Neuronal stem cell (in vitro differentiated cells): ENCODE data around the gene MYPN.

Source experiments
- DNase-seq: peaks from one replicate; pipeline ENCODE4 v3.0.0-alpha.2; 2013; ENCODE audit warnings: low spot score
- H2AFZ ChIP-seq: one replicate; pipeline ENCODE4 v1.6.1; 2013; ENCODE audit warnings: mild to moderate bottlenecking, low read length, inconsistent platforms
- H2AK5ac ChIP-seq: 2 replicates; pipeline ENCODE4 v1.6.1; 2013; ENCODE audit warnings: low read depth, mild to moderate bottlenecking, inconsistent platforms, low read length, moderate library complexity, mixed read lengths
- H2BK120ac ChIP-seq: 2 replicates; pipeline ENCODE4 v1.6.1; 2013; ENCODE audit warnings: low read depth, mild to moderate bottlenecking, inconsistent platforms, low read length, moderate library complexity, mixed read lengths
- H2BK12ac ChIP-seq: one replicate; pipeline ENCODE4 v1.6.1; 2013; ENCODE audit warnings: low read length, inconsistent platforms
- H2BK15ac ChIP-seq: 2 replicates; pipeline ENCODE4 v1.6.1; 2013; ENCODE audit warnings: mild to moderate bottlenecking, low read length, inconsistent platforms, mixed read lengths
- H2BK5ac ChIP-seq: one replicate; pipeline ENCODE4 v1.6.1; 2013; ENCODE audit warnings: inconsistent platforms, mild to moderate bottlenecking, low read length, moderate library complexity
- H3K14ac ChIP-seq: one replicate; pipeline ENCODE4 v1.6.1; 2013; ENCODE audit warnings: low read length, inconsistent platforms
- H3K18ac ChIP-seq: 2 replicates; pipeline ENCODE4 v1.6.1; 2013; ENCODE audit warnings: low read length, inconsistent platforms
- H3K23ac ChIP-seq: 2 replicates; pipeline ENCODE4 v1.6.1; 2013; ENCODE audit warnings: low read depth, mild to moderate bottlenecking, mixed read lengths, low read length, inconsistent platforms; ENCODE audit not compliant: poor library complexity
- H3K27ac ChIP-seq: replicated peaks from 3 replicates; pipeline ENCODE4 v1.5.1; 2013; ENCODE audit warnings: low read length, inconsistent platforms
- H3K27me3 ChIP-seq, 3 experiments: 2 replicates each; pipeline ENCODE4 v1.6.1; 2013; ENCODE audit warnings: low read length in 3 of 3, mild to moderate bottlenecking in 2 of 3, inconsistent platforms in 1 of 3, low read depth in 1 of 3, mixed read lengths in 1 of 3, moderate library complexity in 1 of 3; ENCODE audit not compliant: control insufficient read depth in 3 of 3, insufficient read depth in 3 of 3
- H3K36me3 ChIP-seq, 2 donors: replicated peaks in 1 of 2; 2 replicates each; pipeline ENCODE4 v1.6.1; 2013; ENCODE audit warnings: low read length in 2 of 2; ENCODE audit not compliant: control insufficient read depth in 2 of 2, insufficient read depth in 2 of 2
- H3K4ac ChIP-seq: 2 replicates; pipeline ENCODE4 v1.6.1; 2013; ENCODE audit warnings: inconsistent platforms, mild to moderate bottlenecking, low read length, moderate library complexity
- H3K4me1 ChIP-seq, 2 donors: 1 replicate in 1 of 2; 2 replicates in 1 of 2; pipeline ENCODE4 v1.6.1; 2013; ENCODE audit warnings: low read length in 2 of 2, low read depth in 1 of 2; ENCODE audit not compliant: control insufficient read depth in 2 of 2, insufficient read depth in 1 of 2
- H3K4me2 ChIP-seq: one replicate; pipeline ENCODE4 v1.6.1; 2013; ENCODE audit warnings: mild to moderate bottlenecking, low read length, inconsistent platforms; ENCODE audit not compliant: insufficient read depth, poor library complexity, severe bottlenecking
- H3K4me3 ChIP-seq, 2 donors: 2 replicates each; pipeline ENCODE4 v1.5.1; 2013; ENCODE audit warnings: low read length in 2 of 2, mild to moderate bottlenecking in 2 of 2, inconsistent platforms in 1 of 2, moderate library complexity in 1 of 2
- H3K79me1 ChIP-seq: one replicate; pipeline ENCODE4 v1.6.1; 2013; ENCODE audit warnings: low read depth, mild to moderate bottlenecking, inconsistent platforms, low read length, moderate library complexity
- H3K9ac ChIP-seq: one replicate; pipeline ENCODE4 v1.6.1; 2013; ENCODE audit warnings: mild to moderate bottlenecking, low read depth, low read length, inconsistent platforms; ENCODE audit not compliant: poor library complexity
- H3K9me3 ChIP-seq, 2 donors: replicated peaks in 1 of 2; 2 replicates each; pipeline versions ENCODE3 to v1.6.1; 2013; ENCODE audit warnings: low read length in 2 of 2, mild to moderate bottlenecking in 2 of 2, inconsistent platforms in 1 of 2, low read depth in 1 of 2, mixed read lengths in 1 of 2, moderate library complexity in 1 of 2; ENCODE audit not compliant: control insufficient read depth in 2 of 2, insufficient read depth in 1 of 2
- H4K8ac ChIP-seq: one replicate; pipeline ENCODE4 v1.6.1; 2013; ENCODE audit warnings: low read depth, mild to moderate bottlenecking, inconsistent platforms, low read length, moderate library complexity
- H4K91ac ChIP-seq: one replicate; pipeline ENCODE4 v1.6.1; 2013; ENCODE audit warnings: low read length, low read depth, mild to moderate bottlenecking, inconsistent platforms; ENCODE audit not compliant: poor library complexity
- WGBS, 2 donors: extraction: QIAGEN DNeasy Blood & Tissue Kit; methylation state at CpG; one replicate each; pipeline ENCODE4 v1.1.7; 2013; ENCODE audit warnings: missing lambda C conversion rate in 2 of 2, mixed read lengths in 1 of 2; ENCODE audit not compliant: insufficient read length in 2 of 2, insufficient replicate concordance in 1 of 2; ENCODE audit errors: extremely low coverage in 2 of 2; 5-methylcytosine and 5-hydroxymethylcytosine counted together

The MYPN gene

GRCh38 chr10:68118657-68119056 lies 9.4 kb downstream of the MYPN start:
- no peak overlapping the region for H4K8ac ChIP-seq
- H3K4me1 ChIP-seq = no peaks in the 10 kb centered on the region
- H3K27ac ChIP-seq = no peak overlapping the region
- peaks cover 1% of the 10 kb centered on the region for H3K79me1 ChIP-seq
- no peak overlapping the region for H3K23ac ChIP-seq
- H3K27me3 ChIP-seq = peaks cover 0 to 6% (median 0%) of the 10 kb centered on the region in 3 experiments
- no peak overlapping the region for H2AFZ ChIP-seq
- H2BK120ac ChIP-seq = no peak overlapping the region
- H2AK5ac ChIP-seq = no peak overlapping the region
- no peaks in the 10 kb centered on the region for H3K36me3 ChIP-seq
- no peak overlapping the region for H3K4me2 ChIP-seq
- no peak overlapping the region for H2BK15ac ChIP-seq
- H4K91ac ChIP-seq = no peak overlapping the region
- no peak overlapping the region for H3K9ac ChIP-seq
- no peak overlapping the region for H2BK5ac ChIP-seq
- no CpG with 5 or more reads among the region's 3 CpGs for WGBS, 2 donors
- H3K4ac ChIP-seq = no peak overlapping the region
- no peak overlapping the region for H3K14ac ChIP-seq
- H3K9me3 ChIP-seq = no peaks in the 10 kb centered on the region
- H3K18ac ChIP-seq = no peak overlapping the region
- H2BK12ac ChIP-seq = no peak overlapping the region
- no peak for DNase-seq
- H3K4me3 ChIP-seq = no peak overlapping the region

GRCh38 chr10:68121020-68121743 lies 11.9 kb downstream of the MYPN start:
- no CpG with 5 or more reads among the region's 15 CpGs for WGBS, 2 donors
- no peak overlapping the region for H3K23ac ChIP-seq
- H3K36me3 ChIP-seq = no peaks in the 10 kb centered on the region
- no peak overlapping the region for H3K4ac ChIP-seq
- H3K9ac ChIP-seq = no peak overlapping the region
- no peaks in the 10 kb centered on the region for H3K4me1 ChIP-seq
- H3K27ac ChIP-seq = no peak overlapping the region
- H3K79me1 ChIP-seq = peaks cover 1% of the 10 kb centered on the region
- no peak overlapping the region for H2BK15ac ChIP-seq
- peak overlapping the region; percentile 48 for H4K8ac ChIP-seq
- H4K91ac ChIP-seq = no peak overlapping the region
- H3K9me3 ChIP-seq = no peaks in the 10 kb centered on the region
- no peak for DNase-seq
- H2BK12ac ChIP-seq = no peak overlapping the region
- peaks cover 0 to 8% (median 0%) of the 10 kb centered on the region in 3 experiments for H3K27me3 ChIP-seq
- no peak overlapping the region for H2BK5ac ChIP-seq
- H2AFZ ChIP-seq = no peak overlapping the region
- H3K4me3 ChIP-seq = no peak overlapping the region
- H2AK5ac ChIP-seq = no peak overlapping the region
- no peak overlapping the region for H3K4me2 ChIP-seq
- no peak overlapping the region for H3K14ac ChIP-seq
- no peak overlapping the region for H2BK120ac ChIP-seq
- H3K18ac ChIP-seq = no peak overlapping the region

- Histone ChIP-seq H3K18ac (peak overlapping the region; percentile 33), H3K9me3 (no peaks in the 10 kb centered on the region), H2AFZ (no peak overlapping the region), H3K9ac (no peak overlapping the region), H2BK120ac (no peak overlapping the region), H3K14ac (no peak overlapping the region), H3K4me2 (no peak overlapping the region), H2BK5ac (no peak overlapping the region), H3K27ac (no peak overlapping the region), H3K27me3 (peaks cover 0 to 13% (median 0%) of the 10 kb centered on the region in 3 experiments), H3K23ac (no peak overlapping the region), H3K4me3 (no peak overlapping the region), H3K4me1 (no peaks in the 10 kb centered on the region), H2BK15ac (no peak overlapping the region), H2AK5ac (no peak overlapping the region), H4K91ac (no peak overlapping the region), H4K8ac (no peak overlapping the region), H2BK12ac (no peak overlapping the region), H3K4ac (no peak overlapping the region), H3K36me3 (no peaks in the 10 kb centered on the region), H3K79me1 (peaks cover 1% of the 10 kb centered on the region)
- WGBS, 2 donors = no CpG with 5 or more reads among the region's 9 CpGs
- DNase-seq = no peak
Observed at GRCh38 chr10:68121852-68122251, 12.6 kb downstream of the MYPN start.

- no peak overlapping the region for H3K23ac ChIP-seq
- H3K4me1 ChIP-seq = no peaks in the 10 kb centered on the region
- no peak overlapping the region for H2AK5ac ChIP-seq
- no peak overlapping the region for H2BK12ac ChIP-seq
- H3K79me1 ChIP-seq = no peaks in the 10 kb centered on the region
- H3K4ac ChIP-seq = no peak overlapping the region
- no peak overlapping the region for H3K9ac ChIP-seq
- H4K8ac ChIP-seq = no peak overlapping the region
- H3K9me3 ChIP-seq = no peaks in the 10 kb centered on the region
- no peak overlapping the region for H2BK120ac ChIP-seq
- DNase-seq = no peak
- H3K18ac ChIP-seq = no peak overlapping the region
- H3K27ac ChIP-seq = no peak overlapping the region
- no peak overlapping the region for H2BK15ac ChIP-seq
- WGBS, 2 donors = no CpG with 5 or more reads among the region's 3 CpGs
- peaks cover 0 to 11% (median 0%) of the 10 kb centered on the region in 3 experiments for H3K27me3 ChIP-seq
- no peak overlapping the region for H2BK5ac ChIP-seq
- H3K4me2 ChIP-seq = no peak overlapping the region
- H4K91ac ChIP-seq = no peak overlapping the region
- H3K36me3 ChIP-seq = no peaks in the 10 kb centered on the region
- no peak overlapping the region for H2AFZ ChIP-seq
- no peak overlapping the region for H3K14ac ChIP-seq
- H3K4me3 ChIP-seq = no peak overlapping the region
Observed at GRCh38 chr10:68124718-68125117, 15.4 kb downstream of the MYPN start.
